Heart left ventricle (tissue), 16 donors: ENCODE data around the gene NAT10. TPM values are rescaled to one million over a fixed set of nuclear protein-coding genes. Genes with fewer than 3 reads are reported as not detected.
A peak's percentile ranks its signal among the peaks of the same experiment; 100 is the strongest.

Experiments
- ATAC-seq, 4 donors: fragments of 200-7000 bp; cut with Tn5 transposase; one replicate each; pipeline ENCODE4 v1.9.1; 2020 to 2022; ENCODE audit warnings: moderate library complexity in 4 of 4, mild to moderate bottlenecking in 3 of 4, moderate number of reproducible peaks in 1 of 4
- DNase-seq, 5 donors: peaks; one replicate each; pipeline ENCODE4 v3.0.0-alpha.2; 2020
- H3K27ac ChIP-seq, 12 donors: fragments of 200-600 bp; sonication (generic) in 4 of 12; one replicate each; pipeline versions ENCODE4 v1.5.0 to v1.8.0; 2016 to 2022; ENCODE audit warnings: mild to moderate bottlenecking in 2 of 12
- H3K27me3 ChIP-seq, 9 donors: fragments of 200-600 bp; sonication (generic) in 2 of 9; one replicate each; pipeline versions ENCODE4 v1.5.1 to v1.8.0; 2016 to 2022; ENCODE audit warnings: mild to moderate bottlenecking in 3 of 9
- H3K36me3 ChIP-seq, 9 donors: fragments of 200-600 bp; sonication (generic) in 2 of 9; one replicate each; pipeline versions ENCODE4 v1.5.0 to v1.8.0; 2018 to 2022; ENCODE audit warnings: mild to moderate bottlenecking in 2 of 9
- H3K4me1 ChIP-seq, 12 donors: fragments of 200-600 bp; sonication (generic) in 4 of 12; one replicate each; pipeline versions ENCODE4 v1.5.0 to v1.8.0; 2016 to 2022; ENCODE audit warnings: mild to moderate bottlenecking in 3 of 12
- H3K4me3 ChIP-seq, 12 donors: fragments of 200-600 bp; sonication (generic) in 4 of 12; one replicate each; pipeline versions ENCODE4 v1.5.0 to v1.8.0; 2017 to 2022; ENCODE audit warnings: mild to moderate bottlenecking in 9 of 12, moderate library complexity in 4 of 12
- H3K9me3 ChIP-seq, 12 donors: fragments of 200-600 bp; sonication (generic) in 4 of 12; one replicate each; pipeline versions ENCODE4 v1.5.0 to v1.8.0; 2016 to 2022; ENCODE audit warnings: mild to moderate bottlenecking in 1 of 12
- POLR2A ChIP-seq, 2 donors: fragments of 450-650 bp; IDR thresholded peaks; one replicate each; pipeline ENCODE4 v1.6.1; 2017; ENCODE audit warnings: antibody characterized with exemption in 2 of 2, mild to moderate bottlenecking in 2 of 2, moderate library complexity in 2 of 2
- WGBS, 4 donors: extraction: QIAGEN DNeasy Blood & Tissue Kit in 2 of 4; methylation state at CpG; one replicate each; pipeline versions ENCODE4 v1.1.5 to v1.1.7; 2013 to 2018; 5-methylcytosine and 5-hydroxymethylcytosine counted together
- intact Hi-C, 10 donors: fragments of 100-400 bp; cut with DNase I; formaldehyde crosslinking; loops; one replicate each; pipeline versions ENCODE4 v1.11.1 to v1.14.2; 2022
- polyA plus RNA-seq, 2 donors: library from polyadenylated mRNA; stranded (reverse); fragments of 200-250 nt; gene quantifications; one replicate each; pipeline ENCODE4 v1.2.3, GENCODE V29; 2013
- total RNA-seq, 9 donors: library from RNA; depleted of rRNA in 2 of 9; stranded (reverse); fragments of >200 nt in 2 of 9; fragmentation: NEBNext Ultra II Directional in 3 of 9; extraction: Animal tissue kit (Norgen Biotek cat#: 25700) in 3 of 9; gene quantifications; one replicate each; pipeline versions ENCODE4 v1.1.0 to v1.2.4, GENCODE V29; 2016 to 2023
- TF ChIP-seq, protein P1 (sequence below), 12 donors: fragments of 200-600 bp; sonication (generic) in 4 of 12; IDR thresholded peaks; one replicate each; pipeline versions ENCODE4 v1.5.0 to v1.8.0; 2018 to 2022; ENCODE audit warnings: antibody characterized with exemption in 12 of 12, mild to moderate bottlenecking in 5 of 12
- donor health status: ischemic (EF 13 %, LVEDD 7.1; RV severe dilation, severe dysfunction).
- donor health status: healthy with polysubstance abuse.
- donor health status: DM: no; HTN: yes; CAD: no.
- donor health status: DM: no; HTN: no; CAD: no.
- donor health status: ischemic (EF 25% LVEDD 6.9; RV normal size, moderate dysfunction).
- donor health status: ischemic (EF 25% LVEDD 5.7; RV mildly dilated, moderate dysfunction).
- donor health status: healthy.
- donor health status: DM: yes; HTN: yes; CAD: no.
- donor health status: ischemic (EF 35%, LVEDD 5.7; RV mildly dilated, moderate dysfunction).
- donor health status: nonischemic (EF 11% LVEDD 7.7; RV severe dilation, severe dysfunction).
- donor health status: DM: yes; HTN: yes; CAD: no.
- donor health status: PGD.
- donor health status: ischemic (EF 29% LVEDD 5.4; RV normal size, mild dysfunction).
- donor health status: nonischemic (EF 23%, LVEDD 6.1; RV moderate dilation, normal function).

Gene NAT10
- total and polyA plus RNA-seq, 11 donors: 14.5 to 27.1 (median 21.1) TPM

DNA sequence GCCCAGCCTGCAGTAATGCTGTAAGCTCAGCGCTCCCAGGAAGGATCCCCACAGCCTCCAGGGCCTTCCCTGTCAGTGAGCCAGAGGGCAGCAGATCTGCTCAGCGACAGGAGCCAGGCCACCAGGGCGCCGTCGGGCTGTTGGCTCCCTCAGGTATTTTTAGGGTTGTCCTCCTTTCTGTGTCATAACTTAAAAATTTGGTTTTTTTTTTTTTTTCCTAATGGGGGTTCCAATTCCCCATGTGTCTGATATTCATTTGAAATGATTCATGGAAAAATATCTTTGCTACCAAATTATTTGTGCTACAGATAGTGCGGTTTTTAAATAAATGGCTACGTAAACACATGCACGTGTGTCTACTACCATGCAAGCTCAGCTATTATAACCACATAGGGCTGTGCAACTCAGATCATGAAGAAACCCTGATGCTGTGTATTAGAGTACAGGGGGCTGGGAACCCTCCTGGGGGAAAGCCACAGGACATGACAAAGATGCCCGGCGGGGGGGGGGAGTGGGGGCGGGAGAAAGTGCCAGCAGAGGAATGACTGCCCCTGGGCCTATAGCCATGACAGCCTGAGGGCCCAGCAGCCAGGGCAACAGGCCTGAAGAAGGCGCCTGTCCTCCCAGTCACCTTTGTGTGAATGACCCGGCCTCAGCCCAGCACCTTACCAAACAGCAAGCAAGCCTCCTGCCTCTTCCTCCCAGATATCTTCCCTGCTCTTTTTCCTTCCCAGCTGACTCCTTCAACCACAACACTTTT is 89.3 kb downstream of the NAT10 start:
- Histone ChIP-seq H3K4me1 (peaks cover 0 to 29% (median 11%) of the 10 kb centered on the region in 12 donors), H3K36me3 (peaks cover 0 to 20% (median 0%) of the 10 kb centered on the region in 9 donors), H3K4me3 (no peak overlapping the region), H3K27ac (no peak overlapping the region), H3K9me3 (no peaks in the 10 kb centered on the region), H3K27me3 (no peaks in the 10 kb centered on the region)
- 69 to 84% (median 72%) methylated on average over 12 to 13 of the region's 13 CpGs for WGBS, 4 donors
- ATAC-seq (peak in 2 of 4 donors; percentile 33 to 43), DNase-seq (no peak)
- TF ChIP-seq POLR2A (IDR thresholded peaks at IDR 0.05): no peak
- TF ChIP-seq, protein P1, sequence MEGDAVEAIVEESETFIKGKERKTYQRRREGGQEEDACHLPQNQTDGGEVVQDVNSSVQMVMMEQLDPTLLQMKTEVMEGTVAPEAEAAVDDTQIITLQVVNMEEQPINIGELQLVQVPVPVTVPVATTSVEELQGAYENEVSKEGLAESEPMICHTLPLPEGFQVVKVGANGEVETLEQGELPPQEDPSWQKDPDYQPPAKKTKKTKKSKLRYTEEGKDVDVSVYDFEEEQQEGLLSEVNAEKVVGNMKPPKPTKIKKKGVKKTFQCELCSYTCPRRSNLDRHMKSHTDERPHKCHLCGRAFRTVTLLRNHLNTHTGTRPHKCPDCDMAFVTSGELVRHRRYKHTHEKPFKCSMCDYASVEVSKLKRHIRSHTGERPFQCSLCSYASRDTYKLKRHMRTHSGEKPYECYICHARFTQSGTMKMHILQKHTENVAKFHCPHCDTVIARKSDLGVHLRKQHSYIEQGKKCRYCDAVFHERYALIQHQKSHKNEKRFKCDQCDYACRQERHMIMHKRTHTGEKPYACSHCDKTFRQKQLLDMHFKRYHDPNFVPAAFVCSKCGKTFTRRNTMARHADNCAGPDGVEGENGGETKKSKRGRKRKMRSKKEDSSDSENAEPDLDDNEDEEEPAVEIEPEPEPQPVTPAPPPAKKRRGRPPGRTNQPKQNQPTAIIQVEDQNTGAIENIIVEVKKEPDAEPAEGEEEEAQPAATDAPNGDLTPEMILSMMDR (IDR thresholded peaks at IDR 0.05): peak in 4 of 12 donors; percentile 11 to 33 (median 14)
- intact Hi-C loops: no loop called here

Other genes with a start within 250 kb of the NAT10 start
- gene LMO2, start 213.6 kb upstream of the NAT10 start, total RNA-seq: 10 to 100 TPM in 4 of 9 donors, 1 to 10 TPM in 5; 4.5 to 29.6 (median 8.7) TPM
- gene LMO2, start 213.6 kb upstream of the NAT10 start, polyA plus RNA-seq: 1 to 10 TPM; 7.9 to 9.6 TPM
- 100 to 1,000 TPM in 7 of 9 donors, 10 to 100 TPM in 2; 94.2 to 134 (median 114) TPM for gene CAPRIN1, start 53.9 kb upstream of the NAT10 start, total RNA-seq
- gene CAPRIN1, start 53.9 kb upstream of the NAT10 start, polyA plus RNA-seq: 10 to 100 TPM; 35.4 to 55.4 TPM